Tibial nerve (tissue), 4 donors: ENCODE measurements around the gene STX12. TPM values are rescaled to one million over a fixed set of nuclear protein-coding genes. Genes with fewer than 3 reads are reported as not detected.
"Not testable (repeated sequence)": the region's sequence is repeated elsewhere in the genome, so short reads cannot be mapped to it uniquely, and the experiment has no call there.

Experiments used
- DNase-seq, 2 donors: peaks; one replicate each; pipeline ENCODE4 v3.0.0-alpha.2; 2019; ENCODE audit warnings: low spot score in 2 of 2
- H3K27ac ChIP-seq, 4 donors: fragments of 200-600 bp; sonication (generic) in 3 of 4; one replicate each; pipeline ENCODE4 v1.5.1; 2017 to 2019; ENCODE audit warnings: mild to moderate bottlenecking in 1 of 4
- H3K27me3 ChIP-seq, 2 donors: fragments of 200-600 bp; sonication (generic) in 1 of 2; one replicate each; pipeline versions ENCODE4 v1.5.1 to v1.6.0; 2017 to 2019
- H3K36me3 ChIP-seq, 3 donors: fragments of 200-600 bp; sonication (generic); one replicate each; pipeline ENCODE4 v1.5.1; 2018 to 2019
- H3K4me1 ChIP-seq, 4 donors: fragments of 200-600 bp; sonication (generic) in 3 of 4; one replicate each; pipeline ENCODE4 v1.5.1; 2017 to 2019
- H3K4me3 ChIP-seq, 4 donors: fragments of 200-600 bp; sonication (generic) in 3 of 4; one replicate each; pipeline ENCODE4 v1.5.1; 2017 to 2019; ENCODE audit warnings: mild to moderate bottlenecking in 1 of 4, moderate library complexity in 1 of 4
- H3K9me3 ChIP-seq, 4 donors: fragments of 200-600 bp; sonication (generic) in 3 of 4; one replicate each; pipeline ENCODE4 v1.5.1; 2017 to 2019
- CTCF ChIP-seq, 5 experiments: fragments of 200-600 bp in 3 of 5; fragments of 450-650 bp in 2 of 5; sonication (generic) in 3 of 5; IDR thresholded peaks; one replicate each; pipeline ENCODE4 v1.5.1; 2016 to 2019; ENCODE audit warnings: antibody characterized with exemption in 5 of 5, mild to moderate bottlenecking in 3 of 5, moderate library complexity in 2 of 5
- EP300 ChIP-seq, 2 donors: sonication (generic); formaldehyde crosslinking; IDR thresholded peaks; one replicate each; pipeline ENCODE4 v1.6.1; 2017; ENCODE audit warnings: antibody characterized with exemption in 2 of 2, mild to moderate bottlenecking in 1 of 2
- POLR2A ChIP-seq, 2 donors: fragments of 450-650 bp; IDR thresholded peaks; one replicate each; pipeline ENCODE4 v1.6.1; 2017; ENCODE audit warnings: antibody characterized with exemption in 2 of 2, mild to moderate bottlenecking in 2 of 2, moderate library complexity in 2 of 2
- WGBS, 2 donors: methylation state at CpG; one replicate each; pipeline ENCODE4 v1.1.5; 2018; 5-methylcytosine and 5-hydroxymethylcytosine counted together
- total RNA-seq, 4 donors: library from RNA; depleted of rRNA; stranded (reverse); fragments of >200 nt; gene quantifications; one replicate each; pipeline ENCODE4 v1.1.0, GENCODE V29; 2016

STX12 gene
- total RNA-seq, 4 donors from 2014 or later, result 51.6 to 71.0 (median 66.9) TPM

- Histone ChIP-seq H3K27me3 (no peaks in the 10 kb centered on the region), H3K36me3 (peaks cover 0 to 3% (median 0%) of the 10 kb centered on the region in 3 donors), H3K4me1 (peaks cover 0 to 10% (median 2%) of the 10 kb centered on the region in 4 donors), H3K27ac (no peak overlapping the region), H3K4me3 (no peak overlapping the region), H3K9me3 (no peaks in the 10 kb centered on the region)
- TF ChIP-seq CTCF (IDR thresholded peaks at IDR 0.05) (no peak), EP300 (IDR thresholded peaks at IDR 0.05) (no peak), POLR2A (IDR thresholded peaks at IDR 0.05) (no peak)
- WGBS, 2 donors, result 64 to 67% methylated on average over 9 to 12 of the region's 12 CpGs
- no peak for DNase-seq
Measured at GRCh38 chr1:27856561-27857343, 83.7 kb downstream of the STX12 start.

DNA sequence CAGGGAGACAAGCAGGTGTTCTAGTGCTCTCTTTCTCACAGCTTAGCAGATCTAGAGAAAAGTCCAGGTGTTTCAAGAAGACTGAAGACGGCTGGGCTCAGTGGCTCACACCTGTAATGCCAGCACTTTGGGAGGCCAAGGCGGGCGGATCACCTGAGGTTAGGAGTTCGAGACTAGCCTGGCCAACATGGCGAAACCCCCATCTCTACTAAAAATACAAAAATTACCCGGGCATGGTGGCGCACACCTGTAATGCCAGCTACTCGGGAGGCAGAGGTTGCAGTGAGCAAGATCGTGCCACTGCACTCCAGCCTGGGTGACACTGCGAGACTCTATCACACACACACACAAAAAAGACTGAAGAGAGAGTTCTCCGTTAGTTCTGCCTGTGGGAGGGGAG lies 84.5 kb downstream of the STX12 start:
- H3K9me3 ChIP-seq, result not testable (repeated sequence)

DNA sequence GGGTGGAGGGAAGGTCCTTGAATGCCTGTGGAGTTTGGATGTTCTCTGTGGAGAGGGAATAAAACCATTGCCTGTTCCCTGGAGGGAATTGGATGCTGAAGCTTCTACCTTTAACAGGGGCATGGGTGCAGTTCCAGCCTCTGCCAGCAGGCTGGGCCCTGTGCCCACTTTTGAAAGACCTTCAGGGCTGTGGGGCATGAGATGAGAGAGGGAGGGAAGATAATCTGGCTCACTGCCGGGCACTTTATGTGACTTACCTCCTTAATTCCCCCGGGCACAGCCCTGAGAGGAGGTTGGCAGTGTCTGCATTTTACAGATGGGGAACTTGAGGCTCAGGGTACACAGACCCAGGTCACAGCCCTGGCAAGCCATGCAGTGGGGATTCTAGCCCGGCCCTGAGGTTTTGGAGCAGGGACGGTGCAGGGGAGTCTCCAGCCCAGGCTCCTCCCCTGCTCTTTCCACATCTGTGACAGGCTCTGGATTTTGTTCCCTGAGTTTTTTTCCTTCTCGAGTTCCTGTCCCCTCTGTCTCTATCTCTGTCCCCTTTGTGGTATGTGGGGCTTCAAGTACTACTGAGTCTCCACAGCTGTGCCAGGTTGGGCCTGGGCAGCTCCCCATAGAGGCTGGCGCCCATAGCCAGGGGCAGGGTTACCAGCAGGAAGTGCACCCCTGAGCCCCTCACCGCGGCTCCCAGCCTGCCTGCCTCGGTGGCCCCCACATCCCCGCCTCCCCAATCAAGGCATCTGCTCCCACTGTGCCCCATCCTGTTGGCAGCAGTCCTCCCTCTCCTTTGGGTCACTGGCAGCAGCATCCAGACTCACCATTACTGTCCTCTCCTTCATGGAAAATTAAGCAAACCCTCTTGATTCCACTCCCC lies 85.3 kb downstream of the STX12 start:
- H3K4me1 ChIP-seq, result peaks cover 0 to 10% (median 6%) of the 10 kb centered on the region in 4 donors
- 31% methylated on average over 10 of the region's 10 CpGs for WGBS, 2 donors
- H3K36me3 ChIP-seq, result no peaks in the 10 kb centered on the region
- no peak overlapping the region for H3K4me3 ChIP-seq
- H3K9me3 ChIP-seq, result no peaks in the 10 kb centered on the region
- peak overlapping the region in 1 of 4 donors; percentile 41 for H3K27ac ChIP-seq
- peak; percentile 34 to 41 for TF ChIP-seq EP300 (IDR thresholded peaks at IDR 0.05)
- no peak for TF ChIP-seq POLR2A (IDR thresholded peaks at IDR 0.05)
- peak; percentile 79 to 93 (median 88) for TF ChIP-seq CTCF (IDR thresholded peaks at IDR 0.05)
- no peaks in the 10 kb centered on the region for H3K27me3 ChIP-seq
- DNase-seq, result peak; percentile 76 to 88

More for the DNA sequence above, 84.5 kb downstream of the STX12 start:
- H3K4me3 ChIP-seq, DNase-seq, H3K27ac ChIP-seq, H3K4me1 ChIP-seq, H3K36me3 ChIP-seq, H3K27me3 ChIP-seq: not testable (repeated sequence)
- 80 to 87% methylated on average over 11 of the region's 11 CpGs for WGBS, 2 donors

DNA sequence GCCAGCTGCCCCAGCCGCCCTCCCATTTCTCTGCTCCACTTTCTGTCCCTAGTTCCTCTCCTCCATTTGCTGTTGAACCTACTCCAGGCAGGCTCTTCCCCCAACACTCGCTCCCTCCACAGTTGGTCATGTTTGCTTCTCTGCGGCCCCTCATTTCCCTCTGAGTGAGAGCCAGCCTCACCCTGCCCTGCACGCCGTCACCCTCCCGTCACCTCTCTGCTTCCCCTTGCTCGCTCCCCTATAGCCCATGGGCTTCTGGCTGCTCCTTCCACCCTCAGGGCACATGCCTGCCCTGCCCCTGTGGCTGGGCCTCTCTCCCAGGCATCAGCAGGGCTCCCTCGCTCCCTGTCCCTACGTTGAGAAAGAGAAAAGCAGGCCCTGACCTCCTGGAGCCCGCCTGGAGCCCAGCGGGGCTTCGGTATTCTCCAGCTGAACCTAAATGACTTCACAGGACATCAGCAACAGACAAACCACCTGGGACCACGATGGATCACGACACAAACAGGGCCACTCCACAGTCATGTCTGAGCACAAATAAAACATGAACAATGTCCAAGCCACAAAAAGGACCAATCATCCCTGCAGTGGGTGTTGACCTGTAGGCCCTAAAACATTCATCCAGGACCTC lies 86.0 kb downstream of the STX12 start:
- H3K27me3 ChIP-seq, result no peaks in the 10 kb centered on the region
- no peak for DNase-seq
- 70 to 81% methylated on average over 12 to 14 of the region's 14 CpGs for WGBS, 2 donors
- H3K4me3 ChIP-seq, result no peak overlapping the region
- no peaks in the 10 kb centered on the region for H3K9me3 ChIP-seq
- H3K27ac ChIP-seq, result no peak overlapping the region
- TF ChIP-seq POLR2A (IDR thresholded peaks at IDR 0.05) (no peak), EP300 (IDR thresholded peaks at IDR 0.05) (no peak), CTCF (IDR thresholded peaks at IDR 0.05) (no peak)
- H3K4me1 ChIP-seq, result peaks cover 0 to 12% (median 7%) of the 10 kb centered on the region in 4 donors
- no peaks in the 10 kb centered on the region for H3K36me3 ChIP-seq

DNA sequence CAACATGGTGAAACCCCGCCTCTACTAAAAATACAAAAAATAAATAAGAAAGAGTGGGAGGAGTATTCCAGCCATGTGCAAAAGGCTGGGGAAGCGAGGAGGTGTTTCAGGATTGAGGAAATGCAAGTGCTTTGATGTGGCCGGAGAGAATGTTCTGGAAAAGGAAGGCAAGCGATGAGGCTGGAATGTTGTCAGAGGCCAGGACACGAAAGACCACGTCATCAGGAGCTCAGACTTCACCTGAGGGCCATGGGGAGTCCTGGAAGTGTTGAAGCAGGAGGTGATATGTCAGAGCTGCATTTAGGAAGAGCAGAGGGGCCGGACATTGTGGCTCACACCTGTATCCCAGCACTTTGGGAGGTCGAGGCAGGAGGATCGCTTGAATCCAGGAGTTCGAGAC lies 88.4 kb downstream of the STX12 start:
- DNase-seq, result no peak
- 91 to 93% methylated on average over 10 of the region's 10 CpGs for WGBS, 2 donors
- peaks cover 0 to 15% (median 7%) of the 10 kb centered on the region in 4 donors for H3K4me1 ChIP-seq
- H3K27ac ChIP-seq, result no peak overlapping the region
- H3K27me3 ChIP-seq, result no peaks in the 10 kb centered on the region
- TF ChIP-seq POLR2A (IDR thresholded peaks at IDR 0.05) (no peak), CTCF (IDR thresholded peaks at IDR 0.05) (no peak), EP300 (IDR thresholded peaks at IDR 0.05) (no peak)
- H3K36me3 ChIP-seq, result no peaks in the 10 kb centered on the region
- no peaks in the 10 kb centered on the region for H3K9me3 ChIP-seq
- no peak overlapping the region for H3K4me3 ChIP-seq
